Cortex of kidney (tissue), 1 donor: ENCODE results near the gene SULT1A4.
"Not testable (repeated sequence)": the region's sequence is repeated elsewhere in the genome, so short reads cannot be mapped to it uniquely, and the experiment has no call there.

Source experiments
- DNase-seq: peaks from one replicate; lab custom pipeline; 2025; lab: John Stamatoyannopoulos, UW

SULT1A4 gene

DNA sequence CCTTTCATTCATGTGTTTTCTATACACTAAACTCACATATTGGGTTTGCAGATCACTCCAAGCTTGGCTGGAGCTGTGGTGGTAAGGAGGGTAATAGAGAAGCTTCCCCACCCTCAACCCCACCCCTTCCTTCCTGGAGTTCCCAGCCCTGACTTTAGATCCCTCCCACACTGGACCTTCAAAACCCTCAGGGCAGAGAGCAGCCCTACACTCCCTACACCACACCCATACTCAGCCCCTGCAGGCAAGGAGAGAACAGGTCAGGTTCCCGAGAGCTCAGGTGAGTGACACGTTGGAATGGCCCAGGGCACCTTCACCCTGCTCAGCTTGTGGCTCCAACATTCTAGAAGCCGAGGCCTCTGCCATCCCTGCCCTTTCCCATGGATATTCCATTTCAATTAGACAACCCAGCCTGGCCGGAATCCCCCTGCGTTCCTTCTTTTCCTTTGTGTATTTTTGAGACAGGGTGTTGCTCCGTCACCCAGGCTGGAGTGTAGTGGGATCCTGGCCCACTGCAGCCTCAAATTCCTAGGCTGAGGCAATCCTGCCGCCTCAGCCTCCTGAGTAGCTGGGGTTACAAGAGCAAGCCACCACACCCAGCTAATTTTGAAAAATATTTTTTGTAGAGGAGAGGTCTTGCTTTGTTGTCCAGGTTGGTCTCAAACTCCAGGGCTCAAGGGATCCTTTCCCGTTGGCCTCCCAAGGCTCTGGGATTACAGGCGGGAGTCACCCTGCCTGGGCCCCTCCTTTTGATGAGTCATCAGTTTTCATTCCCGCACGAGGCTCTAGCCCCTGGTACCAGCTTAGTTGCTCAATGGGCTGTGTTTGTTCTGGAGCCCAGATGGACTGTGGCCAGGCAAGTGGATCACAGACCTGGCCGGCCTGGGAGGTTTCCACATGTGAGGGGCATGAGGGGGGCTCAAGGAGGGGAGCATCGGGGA is at the start of gene SULT1A4:
TSS of gene SULT1A4 (plus strand) at position 208 of the 941 bp plus-strand sequence. CDS start 1,473 bp downstream, outside the sequence.
- DNase-seq: not testable (repeated sequence)

- not testable (repeated sequence) for DNase-seq
Measured at GRCh38 chr16:29423587-29423986, 36.1 kb upstream of the SULT1A4 start.

DNA sequence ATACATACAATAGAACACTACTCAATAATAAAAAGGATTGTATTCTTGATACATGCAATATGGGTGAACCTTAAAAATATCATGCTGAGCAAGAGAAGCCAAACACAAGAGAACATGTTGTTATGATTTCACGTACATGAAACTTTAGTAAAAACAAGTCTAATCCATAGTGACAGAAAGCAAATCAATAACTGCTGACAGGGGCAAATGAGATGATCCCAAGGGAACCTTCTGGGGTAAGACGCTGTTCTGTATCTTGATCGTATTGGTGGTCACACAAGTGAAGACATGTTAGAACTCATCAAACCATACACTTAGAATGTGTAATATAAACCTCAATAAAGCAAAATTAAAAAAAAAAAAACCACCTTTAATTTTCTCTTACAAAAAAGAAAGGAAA is 34.3 kb upstream of the SULT1A4 start:
- DNase-seq: not testable (repeated sequence)

DNA sequence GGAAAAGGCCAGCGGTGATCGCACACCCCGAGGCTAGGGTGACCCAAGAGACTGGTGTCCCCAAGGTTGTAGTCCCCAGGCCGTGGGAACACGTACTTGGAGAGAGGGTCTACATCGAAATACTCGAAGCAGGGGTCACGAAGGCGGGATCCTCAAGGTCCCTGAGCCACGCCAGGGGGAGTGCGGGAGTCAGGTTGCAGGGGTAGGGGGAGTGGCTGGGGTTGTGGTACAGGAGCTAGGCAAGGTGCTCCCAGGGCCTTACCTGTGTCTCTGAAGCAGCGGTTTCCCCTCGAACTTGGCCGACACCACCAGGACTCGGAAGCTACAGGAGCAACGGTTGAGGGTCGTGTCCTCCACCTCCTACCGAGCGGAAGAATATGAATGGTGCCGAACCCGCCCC is 6.0 kb upstream of the SULT1A4 start:
- DNase-seq: not testable (repeated sequence)

DNA sequence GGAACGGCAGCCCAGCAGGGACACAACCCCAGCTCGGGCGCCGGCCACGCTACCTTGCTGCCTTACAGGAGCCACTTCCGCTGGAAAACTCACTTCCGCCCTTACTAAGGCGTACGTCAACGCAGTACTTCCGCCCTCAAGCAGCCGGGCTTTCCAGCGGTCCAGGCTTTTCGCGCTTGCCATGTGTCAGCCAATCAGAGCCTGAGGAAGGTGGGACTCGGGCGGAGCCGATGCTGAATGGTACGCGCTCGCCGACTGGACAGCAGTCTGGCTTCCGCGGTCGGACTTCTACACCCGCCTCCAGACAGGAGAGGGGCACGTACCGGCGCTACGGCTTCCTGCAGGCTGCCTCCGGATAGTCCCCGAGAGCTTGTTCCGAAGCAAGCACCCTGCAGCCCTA is 5.4 kb upstream of the SULT1A4 start, which contains the start of the genes BOLA2 and SLX1B:
TSS of gene BOLA2 (minus strand) at position 83 of the 400 bp plus-strand sequence. CDS start 98 bp downstream, outside the sequence.
TSS of gene SLX1B (plus strand) at position 265 of the 400 bp plus-strand sequence.
- not testable (repeated sequence) for DNase-seq

DNA sequence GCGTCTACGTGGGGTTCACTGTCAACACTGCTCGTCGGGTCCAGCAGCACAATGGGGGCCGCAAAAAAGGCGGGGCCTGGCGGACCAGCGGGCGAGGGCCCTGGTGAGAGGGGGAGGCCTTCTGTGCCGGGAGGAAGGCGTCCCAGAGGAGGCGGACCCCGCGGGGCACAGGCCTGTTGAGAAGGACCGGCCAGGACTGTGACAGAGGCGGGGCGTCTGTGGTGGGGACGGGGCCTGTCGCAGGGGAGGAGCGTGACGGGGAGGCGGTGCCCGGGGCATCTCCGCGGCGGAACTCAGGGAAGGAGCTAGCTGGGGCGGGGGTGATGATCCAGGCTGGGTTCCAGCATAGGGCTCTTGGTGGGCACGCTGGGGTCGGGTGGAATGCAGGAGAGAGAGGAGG is 4.9 kb upstream of the SULT1A4 start:
- not testable (repeated sequence) for DNase-seq

DNA sequence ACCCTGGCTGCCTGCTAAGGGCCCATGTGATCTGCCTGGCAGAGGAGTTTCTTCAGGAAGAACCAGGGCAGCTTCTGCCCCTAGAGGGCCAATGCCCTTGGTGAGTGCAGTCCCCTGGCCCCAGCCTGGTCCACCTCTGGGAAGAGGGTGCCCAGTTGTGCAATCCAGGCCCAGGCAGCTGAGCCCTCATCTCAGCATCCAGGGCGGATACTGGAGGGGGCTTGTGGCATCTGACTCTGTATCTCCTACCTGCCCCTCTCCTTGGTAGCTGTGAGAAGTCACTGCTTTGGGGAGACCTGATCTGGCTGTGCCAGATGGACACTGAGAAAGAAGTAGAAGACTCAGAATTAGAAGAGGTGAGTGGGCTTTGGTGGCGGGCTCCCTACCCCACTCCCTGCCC is 2.1 kb upstream of the SULT1A4 start:
- DNase-seq: not testable (repeated sequence)

DNA sequence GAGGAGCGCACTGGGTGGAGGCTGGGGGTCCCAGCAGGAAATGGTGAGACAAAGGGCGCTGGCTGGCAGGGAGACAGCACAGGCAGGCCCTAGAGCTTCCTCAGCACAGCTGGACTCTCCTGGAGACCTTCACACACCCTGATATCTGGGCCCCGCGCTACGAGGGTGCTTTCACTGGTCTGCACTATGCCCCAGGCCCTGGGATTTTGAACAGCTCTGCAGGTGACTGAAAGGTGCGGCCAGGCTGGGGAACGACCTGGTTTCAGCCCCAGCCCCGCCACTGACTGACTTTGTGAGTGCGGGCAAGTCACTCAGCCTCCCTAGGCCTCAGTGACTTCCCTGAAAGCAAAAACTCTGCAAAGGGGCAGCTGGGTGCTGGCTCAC is 926 bp downstream of the SULT1A4 start:
- not testable (repeated sequence) for DNase-seq

DNA sequence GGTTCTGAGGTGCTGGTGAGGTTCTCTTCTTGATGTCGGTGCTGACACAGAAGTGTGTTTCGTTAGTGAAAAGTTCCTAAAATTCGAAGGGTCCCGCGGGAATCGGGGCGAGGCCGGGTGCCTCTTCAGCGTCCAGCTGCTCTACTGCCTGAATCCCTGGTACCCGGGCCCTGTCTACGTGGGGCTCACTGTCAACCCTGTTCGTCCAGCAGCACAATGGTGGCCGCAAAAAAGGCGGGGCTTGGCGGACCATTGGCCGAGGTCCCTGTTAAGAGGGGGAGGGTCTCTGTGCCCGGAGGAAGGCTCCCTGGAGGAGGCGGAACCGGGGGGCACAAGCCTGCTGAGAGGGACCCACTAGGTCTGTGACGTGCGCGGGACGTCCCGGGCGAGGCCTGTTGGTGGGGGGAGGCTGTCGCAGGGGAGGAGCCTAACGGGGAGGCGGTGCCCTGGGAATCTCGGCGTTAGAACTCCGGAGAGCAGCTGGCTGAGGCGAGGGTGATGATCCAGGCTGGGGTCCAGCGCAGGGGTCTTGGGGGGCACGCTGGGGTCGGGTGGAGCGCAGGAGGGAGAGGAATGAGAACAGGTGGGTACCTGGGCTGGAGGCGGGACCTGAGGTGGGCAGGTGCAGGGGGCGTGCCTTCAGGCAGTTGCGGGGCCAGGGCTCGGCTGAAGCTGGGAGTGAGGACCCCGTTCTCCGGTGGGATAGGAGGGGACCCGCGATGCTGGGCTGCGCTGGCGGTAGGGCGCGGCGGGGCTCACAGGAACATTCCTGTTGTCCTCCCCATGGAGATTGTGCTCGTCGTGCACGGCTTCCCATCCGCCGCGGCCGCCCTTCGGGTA is 6.5 kb downstream of the SULT1A4 start:
- DNase-seq: not testable (repeated sequence)

GRCh38 chr16:29466904-29467303 is 7.2 kb downstream of the SULT1A4 start:
- DNase-seq: not testable (repeated sequence)

DNA sequence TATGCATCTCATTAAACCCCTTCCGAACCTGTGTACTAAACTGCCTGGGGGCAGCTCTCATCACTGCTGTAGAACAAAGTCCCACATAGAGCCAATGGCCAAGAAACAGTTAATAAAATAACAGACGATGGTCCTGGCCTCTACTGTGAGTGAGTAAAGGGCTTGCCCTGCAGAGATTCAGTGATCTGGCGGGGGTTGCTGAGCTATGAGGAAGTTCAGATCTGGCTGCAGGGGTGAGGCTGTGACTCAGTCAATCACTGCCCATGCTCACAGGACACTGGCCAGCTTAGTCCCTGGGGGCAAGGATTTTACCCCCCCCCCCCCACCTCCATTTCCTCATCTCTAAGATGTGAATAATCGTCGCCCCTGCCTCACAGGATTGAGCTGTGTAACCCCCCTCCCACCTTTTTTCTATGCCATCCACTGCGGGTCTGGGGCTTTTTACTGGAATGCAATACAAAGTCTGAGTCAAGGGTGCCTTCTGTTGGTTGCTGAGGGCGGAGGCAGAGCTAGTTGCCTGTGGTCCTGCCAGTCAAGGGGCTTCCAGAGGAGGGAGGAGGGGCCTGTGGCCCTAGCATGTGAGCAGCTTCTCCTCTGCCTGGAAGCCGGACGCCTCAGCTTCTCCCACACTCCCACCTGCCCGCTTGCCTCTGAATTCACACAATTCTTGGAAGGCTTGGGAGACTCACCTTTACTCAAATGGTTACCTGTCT is 8.1 kb downstream of the SULT1A4 start:
- not testable (repeated sequence) for DNase-seq

GRCh38 chr16:29469660-29470059 is 9.9 kb downstream of the SULT1A4 start:
- not testable (repeated sequence) for DNase-seq

DNA sequence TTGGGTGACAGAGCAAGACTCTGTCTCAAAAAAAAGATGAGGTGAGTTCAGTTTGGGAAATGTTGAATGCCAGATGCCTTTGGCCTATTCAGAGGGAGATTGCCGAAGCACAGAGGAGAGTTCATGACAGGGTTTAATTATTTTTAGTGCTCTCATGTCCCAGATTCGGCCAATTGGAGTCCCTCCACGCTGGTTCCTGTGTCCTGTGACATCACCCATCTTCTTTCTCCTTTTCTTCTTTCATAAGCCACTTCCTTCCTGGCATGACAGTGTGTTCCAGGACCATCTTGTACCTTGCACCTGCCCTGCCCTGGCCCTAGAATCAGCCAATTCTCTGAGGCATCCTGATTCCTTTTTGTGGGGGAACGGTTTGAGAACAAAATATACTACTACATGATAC is 12.4 kb downstream of the SULT1A4 start:
- not testable (repeated sequence) for DNase-seq

DNA sequence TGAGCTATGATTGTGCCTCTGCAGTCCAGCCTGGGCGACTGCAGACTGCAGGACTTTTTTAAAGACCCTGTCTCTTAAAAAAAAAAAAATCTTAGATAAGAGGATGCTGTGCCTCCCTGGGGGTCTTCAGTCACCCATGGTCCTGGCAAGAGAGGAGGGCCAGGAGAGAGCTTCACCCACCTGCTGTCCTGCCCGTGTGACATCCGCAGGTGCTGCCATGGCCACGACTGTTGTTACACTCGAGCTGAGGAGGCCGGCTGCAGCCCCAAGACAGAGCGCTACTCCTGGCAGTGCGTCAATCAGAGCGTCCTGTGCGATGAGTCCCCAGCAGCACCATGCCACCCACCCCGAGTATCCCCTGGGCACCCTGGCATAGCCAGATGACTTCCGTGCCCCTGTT is 22.6 kb downstream of the SULT1A4 start:
- DNase-seq: not testable (repeated sequence)

DNA sequence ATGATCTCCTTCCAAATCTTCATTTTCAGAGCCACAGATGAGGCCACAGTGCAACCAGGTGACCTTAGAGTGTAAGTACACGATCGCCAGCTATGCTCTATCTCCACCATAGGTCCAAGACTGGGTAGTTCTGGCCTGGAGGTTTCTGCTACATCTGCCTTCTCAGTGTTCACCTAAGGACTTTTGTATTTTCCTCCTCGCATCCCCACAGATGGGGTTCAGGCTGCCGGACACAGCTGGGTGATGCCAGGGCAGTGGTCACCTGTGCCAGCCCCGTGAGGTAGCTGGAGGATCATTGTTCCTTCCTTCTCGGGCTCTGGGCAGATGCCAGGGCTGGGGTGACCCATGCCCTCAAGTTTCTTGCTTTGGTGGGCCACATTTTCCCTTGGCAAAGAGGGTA is 46.6 kb downstream of the SULT1A4 start, which contains the start of gene NPIPB12:
TSS of gene NPIPB12 (minus strand) at position 101 of the 400 bp plus-strand sequence.
- DNase-seq: not testable (repeated sequence)
